GM23248 (cell line): ENCODE measurements around the gene SPAG6. TPM values are rescaled to one million over a fixed set of nuclear protein-coding genes. Genes with fewer than 3 reads are reported as not detected.

Source experiments
- DNase-seq: peaks from one replicate; pipeline ENCODE4 v3.0.0-alpha.2; 2015
- H2AFZ ChIP-seq: fragments of 200-600 bp; sonication (generic); 2 replicates; pipeline ENCODE4 v1.6.1; 2016; ENCODE audit warnings: antibody characterized with exemption
- H3F3A ChIP-seq: fragments of 200-600 bp; sonication (generic); 2 replicates; pipeline ENCODE4 v1.6.1; 2016; ENCODE audit warnings: mild to moderate bottlenecking, antibody characterized with exemption, mixed run types; ENCODE audit not compliant: insufficient read depth
- H3K27ac ChIP-seq: fragments of 200-600 bp; sonication (generic); 2 replicates; pipeline ENCODE4 v1.5.1; 2016; ENCODE audit warnings: mild to moderate bottlenecking
- H3K27me3 ChIP-seq: fragments of 200-600 bp; sonication (generic); replicated peaks from 2 replicates; pipeline ENCODE4 v1.6.1; 2016; ENCODE audit warnings: mild to moderate bottlenecking; ENCODE audit not compliant: insufficient read depth
- H3K36me3 ChIP-seq: fragments of 200-600 bp; sonication (generic); 2 replicates; pipeline ENCODE4 v1.6.1; 2016; ENCODE audit warnings: low read depth, mild to moderate bottlenecking
- H3K4me1 ChIP-seq: fragments of 200-600 bp; sonication (generic); 2 replicates; pipeline ENCODE4 v1.6.1; 2016; ENCODE audit warnings: mild to moderate bottlenecking; ENCODE audit not compliant: insufficient read depth
- H3K4me2 ChIP-seq: fragments of 200-600 bp; sonication (generic); one replicate; pipeline ENCODE4 v1.6.1; 2016; ENCODE audit warnings: mild to moderate bottlenecking; ENCODE audit not compliant: unreplicated experiment
- H3K4me3 ChIP-seq: fragments of 200-600 bp; sonication (generic); 2 replicates; pipeline ENCODE4 v1.5.1; 2016; ENCODE audit warnings: mild to moderate bottlenecking
- H3K79me2 ChIP-seq: fragments of 200-600 bp; sonication (generic); 2 replicates; pipeline ENCODE4 v1.6.1; 2016; ENCODE audit warnings: mild to moderate bottlenecking; ENCODE audit not compliant: insufficient read depth
- H3K9ac ChIP-seq: fragments of 200-600 bp; sonication (generic); 2 replicates; pipeline ENCODE4 v1.6.1; 2016; ENCODE audit warnings: mild to moderate bottlenecking
- H3K9me2 ChIP-seq: fragments of 200-600 bp; sonication (generic); 2 replicates; pipeline ENCODE4 v1.6.1; 2016; ENCODE audit warnings: mixed run types, mild to moderate bottlenecking, moderate library complexity; ENCODE audit not compliant: insufficient read depth
- H3K9me3 ChIP-seq: fragments of 200-600 bp; sonication (generic); one replicate; pipeline ENCODE4 v1.6.1; 2017; ENCODE audit warnings: low read depth
- H4K20me1 ChIP-seq: fragments of 200-600 bp; sonication (generic); 2 replicates; pipeline ENCODE4 v1.6.0; 2016; ENCODE audit not compliant: insufficient read depth
- EZH2 ChIP-seq: fragments of 200-600 bp; sonication (generic); IDR thresholded peaks from 2 replicates; pipeline ENCODE4 v1.6.1; 2018; ENCODE audit warnings: antibody characterized with exemption, mild to moderate bottlenecking; ENCODE audit not compliant: insufficient read depth, poor library complexity, severe bottlenecking
- EZH2phosphoT487 ChIP-seq: fragments of 200-600 bp; sonication (generic); IDR thresholded peaks from 2 replicates; pipeline ENCODE4 v1.6.1; 2018; ENCODE audit warnings: antibody characterized with exemption, moderate library complexity, mild to moderate bottlenecking, low read depth; ENCODE audit not compliant: insufficient read depth
- WGBS, 2 experiments: methylation state at CpG; one replicate each; pipeline ENCODE4 v1.1.6; 2015 to 2017; ENCODE audit warnings: low lambda C conversion rate in 2 of 2, low coverage in 1 of 2; ENCODE audit errors: missing lambda C conversion rate in 2 of 2; 5-methylcytosine and 5-hydroxymethylcytosine counted together
- in situ Hi-C: fragments of 300-500 bp; cut with MboI; formaldehyde crosslinking; loops from 2 replicates; pipeline ENCODE4 v1.15.0; 2020
- polyA plus RNA-seq: library from polyadenylated mRNA; unstranded; fragments of >200 nt; fragmentation: Nextera tagmentation; extraction: Ambion mirVana; gene quantifications from 2 replicates; pipeline ENCODE4 v1.2.1, GENCODE V29; 2016
- total RNA-seq: library from RNA; depleted of rRNA; stranded (reverse); fragments of >200 nt; shearing (Covaris generic); gene quantifications from 2 replicates; pipeline ENCODE4 v1.2.3, GENCODE V29; 2014

SPAG6 gene
- total and polyA plus RNA-seq, 2 experiments from 2014 or later, result not detected

DNA sequence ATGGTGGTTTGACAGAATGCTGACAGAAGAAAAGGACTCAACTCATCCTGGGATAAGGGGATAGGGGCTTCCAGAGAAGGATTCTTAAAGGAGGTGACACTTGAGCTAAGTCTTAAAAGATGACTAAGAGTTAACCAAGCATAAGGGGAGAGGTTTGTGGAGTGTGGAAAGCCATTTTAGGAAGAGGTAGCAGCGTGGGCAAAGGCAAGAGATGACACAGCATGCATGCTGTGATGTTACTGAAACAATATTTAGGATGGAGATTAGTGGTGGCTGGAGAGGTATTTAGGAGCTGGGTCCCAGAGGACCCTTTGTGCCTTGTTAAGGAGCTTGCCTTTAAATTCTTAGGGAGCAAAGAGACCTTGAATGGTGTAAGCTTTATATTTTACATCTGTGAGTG, 65.1 kb downstream of the SPAG6 start:
- Histone ChIP-seq H2AFZ (no peak overlapping the region), H3K4me2 (no peak overlapping the region), H3K9me3 (no peaks in the 10 kb centered on the region), H3K27ac (no peak overlapping the region), H3F3A (no peaks in the 10 kb centered on the region), H3K4me3 (no peak overlapping the region), H4K20me1 (no peaks in the 10 kb centered on the region), H3K79me2 (no peaks in the 10 kb centered on the region), H3K4me1 (no peaks in the 10 kb centered on the region), H3K36me3 (no peaks in the 10 kb centered on the region), H3K27me3 (no peaks in the 10 kb centered on the region; the same call in 1 of the 2 replicates), H3K9ac (no peak overlapping the region), H3K9me2 (no peaks in the 10 kb centered on the region)
- 21 to 25% methylated on average over 1 of the region's 1 CpG for WGBS, 2 experiments
- TF ChIP-seq EZH2, result no peak
- no peak for TF ChIP-seq EZH2phosphoT487
- no peak for DNase-seq
- in situ Hi-C loops, result no loop called here

DNA sequence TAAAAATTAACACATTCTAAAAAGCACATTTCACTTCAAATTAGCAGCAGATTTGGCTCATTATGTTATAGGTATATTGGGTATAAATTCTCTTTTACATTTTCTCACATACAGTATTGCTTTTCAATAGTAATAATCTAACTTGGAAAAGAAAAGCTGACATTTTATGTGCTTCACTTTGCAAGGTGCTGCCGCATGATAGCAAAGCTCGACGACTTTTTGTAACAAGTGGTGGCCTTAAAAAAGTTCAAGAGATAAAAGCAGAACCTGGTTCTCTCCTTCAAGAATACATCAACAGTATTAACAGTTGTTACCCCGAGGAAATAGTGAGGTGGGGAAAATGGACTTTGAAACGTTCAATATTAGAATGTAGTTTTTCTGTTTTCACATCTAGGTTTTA, 65.5 kb downstream of the SPAG6 start:
- TF ChIP-seq EZH2phosphoT487 (no peak), EZH2 (no peak)
- in situ Hi-C loops, result no loop called here
- Histone ChIP-seq H4K20me1 (no peaks in the 10 kb centered on the region), H3K9ac (no peak overlapping the region), H3K4me2 (no peak overlapping the region), H3K4me3 (no peak overlapping the region), H3K9me2 (no peaks in the 10 kb centered on the region), H3K79me2 (no peaks in the 10 kb centered on the region), H3F3A (no peaks in the 10 kb centered on the region), H3K27me3 (no peaks in the 10 kb centered on the region; the same call in 1 of the 2 replicates), H2AFZ (no peak overlapping the region), H3K27ac (no peak overlapping the region), H3K36me3 (no peaks in the 10 kb centered on the region), H3K9me3 (no peaks in the 10 kb centered on the region), H3K4me1 (no peaks in the 10 kb centered on the region)
- DNase-seq, result no peak
- WGBS, 2 experiments, result 83 to 86% methylated on average over 5 of the region's 5 CpGs

DNA sequence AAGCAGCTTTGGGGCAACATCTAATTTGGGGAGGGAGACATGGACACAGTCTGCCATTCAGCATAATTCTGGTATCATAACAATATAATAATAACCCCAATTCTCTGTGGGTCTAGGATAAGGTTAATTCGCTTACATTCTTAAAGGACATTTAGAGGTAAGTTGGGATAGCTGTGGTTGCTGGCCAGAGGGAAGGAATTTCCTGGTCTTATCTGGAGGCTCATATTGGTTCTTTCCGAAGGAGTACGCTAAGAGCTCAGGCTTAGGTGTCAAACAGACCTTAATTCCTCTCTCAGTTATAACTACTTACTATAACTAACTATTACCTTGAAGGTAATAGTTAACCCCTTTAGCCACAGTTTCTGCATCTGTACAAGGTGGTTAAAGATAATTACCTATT, 68.8 kb downstream of the SPAG6 start:
- in situ Hi-C loops, result no loop called here
- H3K9ac ChIP-seq, result no peak overlapping the region
- H3K4me3 ChIP-seq, result no peak overlapping the region

DNA sequence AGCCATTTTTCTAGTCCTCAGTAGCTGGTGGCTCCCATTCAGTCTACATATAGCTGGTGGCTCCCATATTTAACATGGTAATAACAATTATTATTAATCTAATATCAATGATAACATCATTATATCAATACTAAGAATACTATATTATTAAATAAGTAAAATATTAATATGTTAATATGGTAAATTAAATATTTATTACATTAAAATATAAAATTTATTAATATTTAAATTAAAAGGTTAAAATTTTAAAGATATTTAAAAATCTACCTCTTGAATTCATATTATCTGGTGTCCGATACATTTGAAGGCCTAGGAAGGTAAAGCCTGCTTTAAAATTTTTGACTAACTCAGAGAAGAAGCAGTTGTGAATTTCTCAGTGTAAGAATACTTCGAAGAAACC, 69.8 kb downstream of the SPAG6 start:
- in situ Hi-C loops, result no loop called here
- no peak overlapping the region for H3K4me2 ChIP-seq
- no peak overlapping the region for H3K27ac ChIP-seq
- TF ChIP-seq EZH2phosphoT487 (no peak), EZH2 (no peak)
- H3K27me3 ChIP-seq, result no peaks in the 10 kb centered on the region; the same call in 1 of the 2 replicates
- no peak overlapping the region for H3K9ac ChIP-seq
- 88% methylated on average over 2 of the region's 2 CpGs for WGBS, 2 experiments
- no peak overlapping the region for H3K4me3 ChIP-seq
- H3K9me2 ChIP-seq, result no peaks in the 10 kb centered on the region
- no peaks in the 10 kb centered on the region for H3K79me2 ChIP-seq
- no peaks in the 10 kb centered on the region for H3K9me3 ChIP-seq
- H3K4me1 ChIP-seq, result no peaks in the 10 kb centered on the region
- DNase-seq, result no peak
- H4K20me1 ChIP-seq, result no peaks in the 10 kb centered on the region
- no peaks in the 10 kb centered on the region for H3F3A ChIP-seq
- H3K36me3 ChIP-seq, result no peaks in the 10 kb centered on the region
- H2AFZ ChIP-seq, result no peak overlapping the region

More for the DNA sequence above, 68.8 kb downstream of the SPAG6 start:
- H3K36me3 ChIP-seq, result no peaks in the 10 kb centered on the region
- no peaks in the 10 kb centered on the region; the same call in 1 of the 2 replicates for H3K27me3 ChIP-seq
- H3K4me2 ChIP-seq, result no peak overlapping the region
- no peak overlapping the region for H2AFZ ChIP-seq
- no peaks in the 10 kb centered on the region for H3K9me2 ChIP-seq
- no peaks in the 10 kb centered on the region for H3K9me3 ChIP-seq
- WGBS, 2 experiments, result 82 to 85% methylated on average over 3 of the region's 3 CpGs
- TF ChIP-seq EZH2 (no peak), EZH2phosphoT487 (no peak)
- no peak for DNase-seq
- H3F3A ChIP-seq, result no peaks in the 10 kb centered on the region
- no peaks in the 10 kb centered on the region for H3K79me2 ChIP-seq
- H4K20me1 ChIP-seq, result no peaks in the 10 kb centered on the region
- H3K4me1 ChIP-seq, result no peaks in the 10 kb centered on the region
- no peak overlapping the region for H3K27ac ChIP-seq

DNA sequence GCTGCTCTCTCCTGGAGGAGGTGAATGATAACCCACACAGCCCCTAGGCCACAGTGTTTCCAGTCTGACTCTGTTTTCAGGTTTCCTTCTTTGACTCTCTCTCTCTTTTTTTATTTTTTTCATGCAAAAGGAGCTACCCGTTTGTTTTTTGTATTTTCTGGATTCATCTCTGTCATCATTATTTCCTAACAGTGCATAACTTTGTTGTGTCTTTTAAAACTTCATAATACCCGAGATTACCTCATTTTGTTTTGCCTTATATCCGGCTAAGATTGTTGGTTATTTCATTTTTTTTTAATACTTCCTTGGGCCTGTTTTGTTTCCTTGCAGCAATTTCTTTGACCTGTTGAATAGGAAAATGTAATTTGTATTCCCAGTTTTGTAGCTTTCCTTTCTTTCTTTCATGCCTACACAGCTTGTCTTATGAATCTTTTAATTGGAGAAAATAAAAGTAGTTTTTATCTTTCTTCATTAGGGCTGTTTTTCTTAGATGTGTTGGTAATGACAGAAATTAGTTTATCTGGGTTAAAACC, 72.5 kb downstream of the SPAG6 start:
- Histone ChIP-seq H3K4me3 (no peak overlapping the region), H3K36me3 (no peaks in the 10 kb centered on the region), H3K27me3 (no peaks in the 10 kb centered on the region), H4K20me1 (no peaks in the 10 kb centered on the region), H2AFZ (0 out of 2 replicates have a peak overlapping the region, but pooled peaks have one; percentile 12), H3K9me2 (no peaks in the 10 kb centered on the region), H3K27ac (no peak overlapping the region), H3K79me2 (no peaks in the 10 kb centered on the region), H3K4me2 (no peak overlapping the region), H3K4me1 (no peaks in the 10 kb centered on the region), H3F3A (no peaks in the 10 kb centered on the region), H3K9me3 (no peaks in the 10 kb centered on the region), H3K9ac (no peak overlapping the region)
- TF ChIP-seq EZH2, result no peak
- TF ChIP-seq EZH2phosphoT487, result no peak
- DNase-seq, result no peak
- in situ Hi-C loops, result no loop called here
- 74 to 83% methylated on average over 3 of the region's 3 CpGs for WGBS, 2 experiments
